Measurements from ENCODE around the gene FAM180A.

DNA sequence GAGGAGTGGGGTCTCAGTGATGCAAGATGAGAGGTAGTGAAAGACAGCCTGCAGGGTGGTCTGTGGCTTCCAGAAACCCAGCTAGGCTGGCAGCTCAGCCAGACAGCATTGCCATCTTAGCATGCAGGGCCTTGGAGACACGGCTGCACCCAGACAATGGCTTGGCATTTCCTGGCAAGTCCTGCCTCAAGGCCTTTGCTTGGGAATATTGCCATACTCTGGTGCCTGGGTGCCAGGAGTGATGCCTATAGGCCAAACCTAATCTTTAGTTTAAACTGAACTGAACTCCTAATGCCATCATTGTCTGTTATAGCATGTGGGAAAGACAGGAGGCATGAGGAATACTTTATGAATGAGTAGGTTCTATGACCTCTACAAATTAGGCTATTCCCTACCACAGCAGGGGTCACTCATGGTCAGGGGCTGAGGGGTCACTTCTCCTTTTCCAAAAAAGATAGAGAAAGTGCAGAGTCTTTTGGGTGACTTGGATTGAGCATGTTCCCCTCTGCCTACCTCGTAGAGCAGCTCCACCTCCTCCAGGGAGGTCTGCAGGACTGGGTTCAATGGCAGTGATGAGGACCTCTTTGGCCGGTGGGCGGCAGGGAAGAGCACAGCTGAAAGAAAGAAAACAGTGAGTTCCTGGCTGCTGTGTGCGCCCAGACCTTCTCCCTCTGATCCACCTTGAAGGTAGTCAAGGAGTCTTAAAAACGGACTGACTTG, 11.9 kb downstream of the FAM180A start:
- no peak for TF ChIP-seq POLR2A (IDR thresholded peaks at IDR 0.05)
- TF ChIP-seq, protein P1, sequence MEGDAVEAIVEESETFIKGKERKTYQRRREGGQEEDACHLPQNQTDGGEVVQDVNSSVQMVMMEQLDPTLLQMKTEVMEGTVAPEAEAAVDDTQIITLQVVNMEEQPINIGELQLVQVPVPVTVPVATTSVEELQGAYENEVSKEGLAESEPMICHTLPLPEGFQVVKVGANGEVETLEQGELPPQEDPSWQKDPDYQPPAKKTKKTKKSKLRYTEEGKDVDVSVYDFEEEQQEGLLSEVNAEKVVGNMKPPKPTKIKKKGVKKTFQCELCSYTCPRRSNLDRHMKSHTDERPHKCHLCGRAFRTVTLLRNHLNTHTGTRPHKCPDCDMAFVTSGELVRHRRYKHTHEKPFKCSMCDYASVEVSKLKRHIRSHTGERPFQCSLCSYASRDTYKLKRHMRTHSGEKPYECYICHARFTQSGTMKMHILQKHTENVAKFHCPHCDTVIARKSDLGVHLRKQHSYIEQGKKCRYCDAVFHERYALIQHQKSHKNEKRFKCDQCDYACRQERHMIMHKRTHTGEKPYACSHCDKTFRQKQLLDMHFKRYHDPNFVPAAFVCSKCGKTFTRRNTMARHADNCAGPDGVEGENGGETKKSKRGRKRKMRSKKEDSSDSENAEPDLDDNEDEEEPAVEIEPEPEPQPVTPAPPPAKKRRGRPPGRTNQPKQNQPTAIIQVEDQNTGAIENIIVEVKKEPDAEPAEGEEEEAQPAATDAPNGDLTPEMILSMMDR (IDR thresholded peaks at IDR 0.05) = no peak

All from testis (tissue), 2 donors.